ENCODE results near the gene TNXB. TPM values are rescaled to one million over a fixed set of nuclear protein-coding genes. Genes with fewer than 3 reads are reported as not detected.

TNXB gene
- total and polyA plus RNA-seq, 9 of the 15 experiments (the other 6 are each of a cell fraction or from before 2014, with no cell fraction given), result 0.14 to 28.1 (median 12.4) TPM

DNA sequence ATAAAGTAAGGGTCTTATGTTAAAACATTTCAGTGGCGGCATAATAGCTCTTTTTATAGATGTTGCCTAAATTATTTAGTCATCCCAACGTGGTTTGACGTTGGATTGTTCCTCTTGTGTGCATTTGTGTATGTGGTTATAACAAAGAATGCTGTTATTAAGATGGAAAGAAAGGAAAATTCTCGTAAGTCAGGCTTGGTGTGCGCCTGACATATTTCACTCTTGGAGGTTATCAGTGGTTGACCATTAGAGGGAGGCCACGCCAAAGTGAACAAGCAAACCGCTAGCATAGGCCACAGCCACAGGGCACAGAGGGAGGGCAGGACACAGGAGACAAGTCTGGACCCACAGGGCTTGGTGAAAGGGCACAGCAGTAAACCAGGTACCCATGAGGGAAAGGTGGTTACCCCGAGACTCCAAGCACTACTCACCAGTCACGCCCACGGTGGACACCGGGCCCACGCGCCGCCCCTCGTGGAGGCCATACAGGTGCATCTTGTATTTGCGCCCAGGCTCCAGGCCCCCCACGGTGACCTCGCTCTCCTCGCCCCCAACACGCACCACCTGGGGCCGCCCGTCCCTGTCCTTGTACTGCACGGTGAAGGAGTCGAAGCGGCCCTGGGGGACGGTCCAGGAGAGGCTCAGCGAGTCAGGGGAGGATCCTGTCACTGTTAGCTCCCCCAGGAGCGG lies 48.0 kb downstream of the TNXB start:
- Histone ChIP-seq H3K9me3 (replicated peaks; ENCODE audit: control insufficient read depth, insufficient read depth, low read depth, low read length) (no peaks in the 10 kb centered on the region), H3K27me3 (ENCODE audit: control insufficient read depth in 2 of 2, insufficient read depth in 2 of 2, low read length in 2 of 2) (peaks cover 15 to 20% of the 10 kb centered on the region in 2 experiments), H3K36me3 (ENCODE audit: control insufficient read depth, insufficient read depth, low read length) (no peaks in the 10 kb centered on the region), H3K4me3 (no peak overlapping the region), H3K9me1 (ENCODE audit: control insufficient read depth, insufficient read depth, low read length) (no peaks in the 10 kb centered on the region), H3K9ac (ENCODE audit: insufficient read depth in 1 of 2, low read depth in 2 of 2, low read length in 2 of 2) (peak overlapping the region in 1 of 2 experiments; percentile 75; a peak in 2 of 4 replicates), H3K4me1 (replicated peaks in 1 of 2; ENCODE audit: control insufficient read depth in 2 of 2, insufficient read depth in 2 of 2, low read length in 2 of 2) (peaks cover 0 to 22% of the 10 kb centered on the region in 2 experiments; a peak in 2 of 5 replicates), H3K4me2 (ENCODE audit: insufficient read depth, low read length) (no peak overlapping the region), H3K27ac (ENCODE audit: extremely low read depth, low read depth, low read length) (no peak overlapping the region), H2AFZ (ENCODE audit: low read depth, low read length) (no peak overlapping the region; the same call in 1 of the 2 replicates), H4K20me1 (replicated peaks; ENCODE audit: control insufficient read depth, insufficient read depth, low read length) (no peaks in the 10 kb centered on the region), H3K79me2 (ENCODE audit: control insufficient read depth, insufficient read depth, low read length) (no peaks in the 10 kb centered on the region)
- POLR2A ChIA-PET, result interaction anchor here (0.6 to 1.0 kb wide), 2 partner anchors 14 to 24 kb away, joined by 3 read pairs; no protein-coding TSS in a partner anchor
- DNase-seq (ENCODE audit: extremely low read depth in 1 of 4, low spot score in 3 of 4) (peak in 1 of 4 experiments; percentile 45), FAIRE-seq (peak; percentile 49), ATAC-seq (peak; percentile 81)
- WGBS (ENCODE audit: insufficient coverage, low coverage, missing lambda C conversion rate), result 44% methylated on average over 17 of the region's 28 CpGs
- CTCF ChIA-PET (ENCODE audit: low intra/inter-chr PET ratio), result no interaction called here
- intact Hi-C loops (cut with micrococcal nuclease), result no loop called here
- in situ Hi-C loops (cut with MboI), result no loop called here
- no TSS peak for BruUV-seq (replicated peaks)
- TF ChIP-seq ZFX (CRISPR knock-in tag; IDR thresholded peaks at IDR 0.05) (no peak), PHB2 (IDR thresholded peaks at IDR 0.05; ENCODE audit: low read depth) (no peak), ERF (CRISPR knock-in tag; IDR thresholded peaks at IDR 0.05) (no peak), MEIS2 (IDR thresholded peaks at IDR 0.05; ENCODE audit: partially characterized antibody) (peak; percentile 15), KLF16 (IDR thresholded peaks at IDR 0.05) (no peak), EGR1 (conservative IDR thresholded peaks at IDR 0.05) (no peak), ZNF445 (CRISPR knock-in tag; IDR thresholded peaks at IDR 0.05; ENCODE audit: low read depth) (no peak), RAD21 (CRISPR knock-in tag; conservative IDR thresholded peaks at IDR 0.05 in 1 of 2, IDR thresholded peaks at IDR 0.05 in 1 of 2) (peak in 1 of 2 experiments; percentile 50; a peak in 2 of 4 replicates), RCOR1 (IDR thresholded peaks at IDR 0.05; ENCODE audit: borderline replicate concordance in 1 of 2, low read depth in 2 of 2, low read length in 2 of 2) (no peak), MCM2 (IDR thresholded peaks at IDR 0.05; ENCODE audit: low read depth) (no peak), ZKSCAN1 (IDR thresholded peaks at IDR 0.05; ENCODE audit: low read depth, low read length) (no peak), CREM (IDR thresholded peaks at IDR 0.05; ENCODE audit: low read depth) (no peak)
- TF ChIP-seq, protein P1, sequence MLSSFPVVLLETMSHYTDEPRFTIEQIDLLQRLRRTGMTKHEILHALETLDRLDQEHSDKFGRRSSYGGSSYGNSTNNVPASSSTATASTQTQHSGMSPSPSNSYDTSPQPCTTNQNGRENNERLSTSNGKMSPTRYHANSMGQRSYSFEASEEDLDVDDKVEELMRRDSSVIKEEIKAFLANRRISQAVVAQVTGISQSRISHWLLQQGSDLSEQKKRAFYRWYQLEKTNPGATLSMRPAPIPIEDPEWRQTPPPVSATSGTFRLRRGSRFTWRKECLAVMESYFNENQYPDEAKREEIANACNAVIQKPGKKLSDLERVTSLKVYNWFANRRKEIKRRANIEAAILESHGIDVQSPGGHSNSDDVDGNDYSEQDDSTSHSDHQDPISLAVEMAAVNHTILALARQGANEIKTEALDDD (IDR thresholded peaks at IDR 0.05), result no peak
- TF ChIP-seq, protein P2, sequence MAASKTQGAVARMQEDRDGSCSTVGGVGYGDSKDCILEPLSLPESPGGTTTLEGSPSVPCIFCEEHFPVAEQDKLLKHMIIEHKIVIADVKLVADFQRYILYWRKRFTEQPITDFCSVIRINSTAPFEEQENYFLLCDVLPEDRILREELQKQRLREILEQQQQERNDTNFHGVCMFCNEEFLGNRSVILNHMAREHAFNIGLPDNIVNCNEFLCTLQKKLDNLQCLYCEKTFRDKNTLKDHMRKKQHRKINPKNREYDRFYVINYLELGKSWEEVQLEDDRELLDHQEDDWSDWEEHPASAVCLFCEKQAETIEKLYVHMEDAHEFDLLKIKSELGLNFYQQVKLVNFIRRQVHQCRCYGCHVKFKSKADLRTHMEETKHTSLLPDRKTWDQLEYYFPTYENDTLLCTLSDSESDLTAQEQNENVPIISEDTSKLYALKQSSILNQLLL (CRISPR knock-in tag; IDR thresholded peaks at IDR 0.05; ENCODE audit: borderline replicate concordance), result no peak
- TF ChIP-seq, protein P3, sequence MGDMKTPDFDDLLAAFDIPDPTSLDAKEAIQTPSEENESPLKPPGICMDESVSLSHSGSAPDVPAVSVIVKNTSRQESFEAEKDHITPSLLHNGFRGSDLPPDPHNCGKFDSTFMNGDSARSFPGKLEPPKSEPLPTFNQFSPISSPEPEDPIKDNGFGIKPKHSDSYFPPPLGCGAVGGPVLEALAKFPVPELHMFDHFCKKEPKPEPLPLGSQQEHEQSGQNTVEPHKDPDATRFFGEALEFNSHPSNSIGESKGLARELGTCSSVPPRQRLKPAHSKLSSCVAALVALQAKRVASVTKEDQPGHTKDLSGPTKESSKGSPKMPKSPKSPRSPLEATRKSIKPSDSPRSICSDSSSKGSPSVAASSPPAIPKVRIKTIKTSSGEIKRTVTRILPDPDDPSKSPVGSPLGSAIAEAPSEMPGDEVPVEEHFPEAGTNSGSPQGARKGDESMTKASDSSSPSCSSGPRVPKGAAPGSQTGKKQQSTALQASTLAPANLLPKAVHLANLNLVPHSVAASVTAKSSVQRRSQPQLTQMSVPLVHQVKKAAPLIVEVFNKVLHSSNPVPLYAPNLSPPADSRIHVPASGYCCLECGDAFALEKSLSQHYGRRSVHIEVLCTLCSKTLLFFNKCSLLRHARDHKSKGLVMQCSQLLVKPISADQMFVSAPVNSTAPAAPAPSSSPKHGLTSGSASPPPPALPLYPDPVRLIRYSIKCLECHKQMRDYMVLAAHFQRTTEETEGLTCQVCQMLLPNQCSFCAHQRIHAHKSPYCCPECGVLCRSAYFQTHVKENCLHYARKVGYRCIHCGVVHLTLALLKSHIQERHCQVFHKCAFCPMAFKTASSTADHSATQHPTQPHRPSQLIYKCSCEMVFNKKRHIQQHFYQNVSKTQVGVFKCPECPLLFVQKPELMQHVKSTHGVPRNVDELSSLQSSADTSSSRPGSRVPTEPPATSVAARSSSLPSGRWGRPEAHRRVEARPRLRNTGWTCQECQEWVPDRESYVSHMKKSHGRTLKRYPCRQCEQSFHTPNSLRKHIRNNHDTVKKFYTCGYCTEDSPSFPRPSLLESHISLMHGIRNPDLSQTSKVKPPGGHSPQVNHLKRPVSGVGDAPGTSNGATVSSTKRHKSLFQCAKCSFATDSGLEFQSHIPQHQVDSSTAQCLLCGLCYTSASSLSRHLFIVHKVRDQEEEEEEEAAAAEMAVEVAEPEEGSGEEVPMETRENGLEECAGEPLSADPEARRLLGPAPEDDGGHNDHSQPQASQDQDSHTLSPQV (IDR thresholded peaks at IDR 0.05), result no peak

Data from K562 (cell line).